HepG2 (cell line): ENCODE measurements around the gene OR8D1. TPM values are rescaled to one million over a fixed set of nuclear protein-coding genes. Genes with fewer than 3 reads are reported as not detected.

Experiments
- ATAC-seq: fragments of 200-7000 bp; cut with Tn5 transposase; 3 replicates; pipeline ENCODE4 v1.9.1; 2020; ENCODE audit warnings: mild to moderate bottlenecking, moderate library complexity
- BruUV-seq: library from RNA; stranded (reverse); fragments of 400-500 nt; replicated peaks from 2 replicates; lab custom pipeline; 2021; lab: Mats Ljungman, UMichigan
- CTCF ChIA-PET: fragments of 300-600 bp; formaldehyde crosslinking; extraction: SDS; loops from one replicate; lab custom pipeline; 2021; ENCODE audit warnings: low total read pairs, inconsistent platforms, low intra/inter-chr PET ratio; lab: Yijun Ruan, JAX
- POLR2A ChIA-PET: fragments of 350-600 bp; sonication (Branson Sonifier 250); formaldehyde crosslinking; loops from one replicate; lab custom pipeline; 2020; ENCODE audit warnings: antibody characterized with exemption, inconsistent platforms; lab: Yijun Ruan, JAX
- DNase-seq: peaks from one replicate; pipeline ENCODE4 v3.0.0-alpha.2; 2015; ENCODE audit warnings: low spot score
- FAIRE-seq: peaks from 3 replicates; lab custom pipeline; 2011; peaks lifted over from hg19 to GRCh38; lab: Jason Lieb, UNC
- H2AFZ ChIP-seq: one replicate; pipeline ENCODE4 v1.6.1; 2011; ENCODE audit warnings: low read length, inconsistent platforms
- H3K27ac ChIP-seq: fragments of 300-600 bp; 3 replicates; pipeline ENCODE4 v1.8.0; 2011; ENCODE audit warnings: mixed run types, mild to moderate bottlenecking, mixed read lengths, low read length, inconsistent platforms; ENCODE audit not compliant: insufficient read depth; ENCODE audit errors: extremely low read length
- H3K27me3 ChIP-seq, 2 experiments: fragments of 200-600 bp in 1 of 2; 2 replicates in 1 of 2; 3 replicates in 1 of 2; pipeline versions ENCODE4 v1.6.0 to v1.8.0; 2011; ENCODE audit warnings: low read length in 2 of 2, mild to moderate bottlenecking in 2 of 2, moderate library complexity in 2 of 2, inconsistent platforms in 1 of 2; ENCODE audit not compliant: insufficient read depth in 2 of 2, control insufficient read depth in 1 of 2
- H3K36me3 ChIP-seq, 2 experiments: fragments of 200-600 bp in 1 of 2; replicated peaks in 1 of 2; 2 replicates in 1 of 2; 3 replicates in 1 of 2; pipeline versions ENCODE4 v1.5.1 to v1.8.0; 2011; ENCODE audit warnings: low read length in 2 of 2, inconsistent platforms in 1 of 2; ENCODE audit not compliant: insufficient read depth in 2 of 2, control insufficient read depth in 1 of 2
- H3K4me1 ChIP-seq: 2 replicates; pipeline ENCODE4 v1.5.1; 2012; ENCODE audit warnings: low read length, inconsistent platforms; ENCODE audit not compliant: insufficient read depth
- H3K4me2 ChIP-seq: 2 replicates; pipeline ENCODE4 v1.6.0; 2011; ENCODE audit warnings: low read depth, low read length, inconsistent platforms
- H3K4me3 ChIP-seq, 3 experiments: fragments of 200-600 bp in 1 of 3; sonication (generic), shearing (Covaris generic) in 1 of 3; replicated peaks in 1 of 3; 2 replicates each; pipeline ENCODE4 v1.5.1; 2011 to 2016; ENCODE audit warnings: low read length in 3 of 3, inconsistent platforms in 2 of 3, low read depth in 2 of 3, mild to moderate bottlenecking in 2 of 3, control low read depth in 1 of 3, mixed read lengths in 1 of 3; ENCODE audit not compliant: insufficient read depth in 1 of 3
- H3K79me2 ChIP-seq: one replicate; pipeline ENCODE4 v1.6.1; 2011; ENCODE audit warnings: low read length, inconsistent platforms; ENCODE audit not compliant: insufficient read depth
- H3K9ac ChIP-seq: 2 replicates; pipeline ENCODE4 v1.6.0; 2011; ENCODE audit warnings: mild to moderate bottlenecking, low read depth, low read length, inconsistent platforms; ENCODE audit not compliant: insufficient read depth
- H3K9me3 ChIP-seq: 2 replicates; pipeline ENCODE4 v1.5.1; 2012; ENCODE audit warnings: mild to moderate bottlenecking, low read length
- H4K20me1 ChIP-seq: 2 replicates; pipeline ENCODE4 v1.6.0; 2011; ENCODE audit warnings: inconsistent platforms, mild to moderate bottlenecking, low read length, moderate library complexity; ENCODE audit not compliant: insufficient read depth
- ARID2 ChIP-seq: sonication (generic); formaldehyde crosslinking; IDR thresholded peaks from 2 replicates; pipeline ENCODE4 v1.8.1; 2022; ENCODE audit warnings: mild to moderate bottlenecking, missing genetic modification reagents, borderline replicate concordance
- HMGXB4 ChIP-seq, 2 experiments: sonication (generic) in 1 of 2; formaldehyde crosslinking in 1 of 2; IDR thresholded peaks; 2 replicates each; pipeline versions ENCODE4 v1.4.0 to v1.6.1; 2018 to 2020; ENCODE audit warnings: missing genetic modification reagents in 2 of 2, borderline replicate concordance in 1 of 2, low read depth in 1 of 2, mild to moderate bottlenecking in 1 of 2, missing biosample characterization in 1 of 2
- POLR2A ChIP-seq, 2 experiments: IDR thresholded peaks; 2 replicates each; pipeline ENCODE4 v1.6.1; 2011; ENCODE audit warnings: low read depth in 2 of 2, low read length in 2 of 2, mild to moderate bottlenecking in 1 of 2, moderate library complexity in 1 of 2; ENCODE audit not compliant: insufficient read depth in 1 of 2
- RAD21 ChIP-seq: fragments of 450-650 bp; formaldehyde crosslinking; IDR thresholded peaks from 2 replicates; pipeline ENCODE4 v1.5.0; 2020; ENCODE audit warnings: mild to moderate bottlenecking
- SAP130 ChIP-seq: IDR thresholded peaks from 2 replicates; pipeline ENCODE4 v1.6.1; 2016; ENCODE audit warnings: low read depth
- ZBTB34 ChIP-seq: sonication (generic); formaldehyde crosslinking; IDR thresholded peaks from 2 replicates; pipeline ENCODE4 v1.8.0; 2022; ENCODE audit warnings: mild to moderate bottlenecking, missing genetic modification reagents
- ZNF142 ChIP-seq: sonication (generic); formaldehyde crosslinking; IDR thresholded peaks from 2 replicates; pipeline ENCODE4 v1.4.0; 2020; ENCODE audit warnings: missing genetic modification reagents
- WGBS: methylation state at CpG from one replicate; pipeline ENCODE4 v1.1.6; 2017; ENCODE audit warnings: low lambda C conversion rate; 5-methylcytosine and 5-hydroxymethylcytosine counted together
- in situ Hi-C: cut with HindIII; loops from 2 replicates; pipeline ENCODE4 v1.10.0; 2017; ENCODE audit warnings: low pct_unique_long_range_greater_than_20kb; ENCODE audit not compliant: extremely low pct_ligation_motif_present
- intact Hi-C: fragments of 100-400 bp; cut with micrococcal nuclease; formaldehyde crosslinking; loops from one replicate; pipeline ENCODE4 v1.10.0; 2022; ENCODE audit not compliant: unreplicated experiment
- polyA plus RNA-seq, 8 experiments: library from polyadenylated mRNA; depleted of rRNA in 3 of 8; stranded (reverse) in 7 of 8; unstranded in 1 of 8; fragments of >200 nt; fragmentation: Illumina TruSeq in 4 of 8; extraction: Trizol in 4 of 8; gene quantifications; 2 replicates each; pipeline versions ENCODE4 v1.2.1 to v1.2.3, GENCODE V29; 2011 to 2016; ENCODE audit warnings: low read depth in 4 of 8, missing spikeins in 1 of 8, mixed read lengths in 1 of 8; ENCODE audit not compliant: insufficient read depth in 1 of 8
- total RNA-seq, 5 experiments: library from RNA; depleted of rRNA; stranded (reverse); fragments of >200 nt; fragmentation: Illumina TruSeq; extraction: Trizol; gene quantifications; 2 replicates each; pipeline ENCODE4 v1.2.3, GENCODE V29; 2016; ENCODE audit warnings: low read depth in 1 of 5

The OR8D1 gene
- total and polyA plus RNA-seq, 2 of the 13 experiments (the other 11 are each of a cell fraction or from before 2014, with no cell fraction given), result not detected

- TF ChIP-seq ZNF142 (CRISPR knock-in tag), result no peak
Observed at GRCh38 chr11:124359566-124359965, 45.8 kb upstream of the OR8D1 start (continued).

GRCh38 chr11:124346311-124346955, 32.7 kb upstream of the OR8D1 start:
- ATAC-seq (no peak), FAIRE-seq (no peak), DNase-seq (no peak)
- peaks cover 2% of the 10 kb centered on the region for H3K4me1 ChIP-seq
- ChIA-PET CTCF (no interaction called here), POLR2A (no interaction called here)
- BruUV-seq, result no TSS peak
- TF ChIP-seq ARID2 (CRISPR knock-in tag) (no peak), POLR2A (IDR thresholded peaks at IDR 0.05; ENCODE audit: insufficient read depth in 1 of 2, low read depth in 2 of 2, low read length in 2 of 2) (no peak), ZBTB34 (CRISPR knock-in tag) (no peak), SAP130 (CRISPR knock-in tag) (no peak), RAD21 (CRISPR knock-in tag) (no peak), HMGXB4 (CRISPR knock-in tag; IDR thresholded peaks at IDR 0.05; ENCODE audit: borderline replicate concordance in 1 of 2, low read depth in 1 of 2) (no peak)
- H3K36me3 ChIP-seq, result no peaks in the 10 kb centered on the region
- H3K9ac ChIP-seq, result no peak overlapping the region
- no peaks in the 10 kb centered on the region for H3K79me2 ChIP-seq
- H3K4me3 ChIP-seq, result no peak overlapping the region
- no peaks in the 10 kb centered on the region for H3K27me3 ChIP-seq
- in situ Hi-C loops (no loop called here), intact Hi-C loops (no loop called here)
- no peaks in the 10 kb centered on the region for H4K20me1 ChIP-seq
- WGBS, result 2% methylated on average over 3 of the region's 3 CpGs
- no peak overlapping the region for H3K4me2 ChIP-seq
- H3K9me3 ChIP-seq, result no peaks in the 10 kb centered on the region
- H2AFZ ChIP-seq, result no peak overlapping the region
- no peak overlapping the region for H3K27ac ChIP-seq
